Adrenal gland (tissue), 5 donors: Measurements from ENCODE around the gene L3MBTL3.

Experiments used
- CTCF ChIP-seq, 6 experiments: fragments of 450-650 bp in 4 of 6; fragments of 200-600 bp in 2 of 6; sonication (generic) in 1 of 6; IDR thresholded peaks; 1 replicate in 5 of 6; 2 replicates in 1 of 6; pipeline versions ENCODE4 v1.5.1 to v1.8.0; 2016 to 2021; ENCODE audit warnings: antibody characterized with exemption in 6 of 6, mild to moderate bottlenecking in 2 of 6, moderate library complexity in 1 of 6
- POLR2A ChIP-seq, 2 donors: fragments of 450-650 bp; IDR thresholded peaks; one replicate each; pipeline ENCODE4 v1.6.1; 2017; ENCODE audit warnings: antibody characterized with exemption in 2 of 2, mild to moderate bottlenecking in 2 of 2, moderate library complexity in 1 of 2
- donor health status: DM: no; HTN: no; CAD: no.

- TF ChIP-seq POLR2A (IDR thresholded peaks at IDR 0.05) = no peak
- no peak for TF ChIP-seq CTCF (IDR thresholded peaks at IDR 0.05)
These were observed 40.0 kb upstream of the L3MBTL3 start for GRCh38 chr6:129978148-129978916.
